ENCODE measurements around the gene MGMT.

DNA sequence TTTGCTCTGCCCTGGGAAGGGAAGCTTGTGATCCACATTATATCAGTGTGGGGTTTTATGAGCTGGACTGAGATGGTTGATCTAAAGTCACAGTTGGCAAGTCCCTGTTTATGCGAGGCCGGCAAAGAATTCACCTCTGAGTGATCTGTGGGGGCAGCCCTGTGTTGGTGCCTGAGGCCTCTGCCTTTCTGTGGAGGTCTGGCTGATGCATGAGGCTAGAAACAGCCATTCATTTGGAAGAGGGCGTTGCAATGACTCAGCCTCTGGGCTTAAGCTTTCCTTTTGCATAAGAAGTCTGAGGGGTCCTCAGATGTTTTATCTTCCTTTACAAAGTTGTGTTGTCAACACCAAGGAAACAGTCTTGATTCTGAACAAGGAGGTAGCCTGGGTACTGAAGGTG, 126.9 kb downstream of the MGMT start:
- TF ChIP-seq, protein P1, sequence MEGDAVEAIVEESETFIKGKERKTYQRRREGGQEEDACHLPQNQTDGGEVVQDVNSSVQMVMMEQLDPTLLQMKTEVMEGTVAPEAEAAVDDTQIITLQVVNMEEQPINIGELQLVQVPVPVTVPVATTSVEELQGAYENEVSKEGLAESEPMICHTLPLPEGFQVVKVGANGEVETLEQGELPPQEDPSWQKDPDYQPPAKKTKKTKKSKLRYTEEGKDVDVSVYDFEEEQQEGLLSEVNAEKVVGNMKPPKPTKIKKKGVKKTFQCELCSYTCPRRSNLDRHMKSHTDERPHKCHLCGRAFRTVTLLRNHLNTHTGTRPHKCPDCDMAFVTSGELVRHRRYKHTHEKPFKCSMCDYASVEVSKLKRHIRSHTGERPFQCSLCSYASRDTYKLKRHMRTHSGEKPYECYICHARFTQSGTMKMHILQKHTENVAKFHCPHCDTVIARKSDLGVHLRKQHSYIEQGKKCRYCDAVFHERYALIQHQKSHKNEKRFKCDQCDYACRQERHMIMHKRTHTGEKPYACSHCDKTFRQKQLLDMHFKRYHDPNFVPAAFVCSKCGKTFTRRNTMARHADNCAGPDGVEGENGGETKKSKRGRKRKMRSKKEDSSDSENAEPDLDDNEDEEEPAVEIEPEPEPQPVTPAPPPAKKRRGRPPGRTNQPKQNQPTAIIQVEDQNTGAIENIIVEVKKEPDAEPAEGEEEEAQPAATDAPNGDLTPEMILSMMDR (IDR thresholded peaks at IDR 0.05; ENCODE audit: insufficient read depth, low read length): no peak
- TF ChIP-seq POLR2AphosphoS5 (IDR thresholded peaks at IDR 0.05; ENCODE audit: low read depth): no peak
- TF ChIP-seq REST (IDR thresholded peaks at IDR 0.05; ENCODE audit: insufficient replicate concordance, low read depth): no peak
- no peak for TF ChIP-seq SPI1 (IDR thresholded peaks at IDR 0.05; ENCODE audit: borderline replicate concordance, low read depth)
- no peak for TF ChIP-seq GABPA (IDR thresholded peaks at IDR 0.05; ENCODE audit: low read depth)
